ENCODE measurements around the gene CARD11. TPM values are rescaled to one million over a fixed set of nuclear protein-coding genes. Genes with fewer than 3 reads are reported as not detected.
"Not testable (repeated sequence)": the region's sequence is repeated elsewhere in the genome, so short reads cannot be mapped to it uniquely, and the experiment has no call there.

The CARD11 gene
- polyA plus RNA-seq, 1 of the 3 experiments (the other 2 are of a cell fraction) = not detected

- TF ChIP-seq IRF3 (IDR thresholded peaks at IDR 0.05; ENCODE audit: low read depth, low read length) (no peak), SIN3A (IDR thresholded peaks at IDR 0.05; ENCODE audit: borderline replicate concordance, low read depth, low read length) (no peak), JUND (IDR thresholded peaks at IDR 0.05) (no peak), TEAD4 (IDR thresholded peaks at IDR 0.05; ENCODE audit: borderline replicate concordance, insufficient read depth) (no peak), CTCF (IDR thresholded peaks at IDR 0.05) (no peak)
Observed at GRCh38 chr7:2959103-2959680, 84.5 kb downstream of the CARD11 start (continued).

- Histone ChIP-seq H3K4me1 (ENCODE audit: control insufficient read depth in 1 of 2, insufficient read depth in 2 of 2, low read depth in 1 of 2, low read length in 1 of 2) (no peaks in the 10 kb centered on the region; a peak in 1 of 4 replicates), H3K27ac (ENCODE audit: low read depth in 2 of 2, low read length in 1 of 2) (no peak overlapping the region), H3K9me2 (no peaks in the 10 kb centered on the region), H3K79me2 (ENCODE audit: insufficient read depth) (no peaks in the 10 kb centered on the region), H3K9me3 (no peaks in the 10 kb centered on the region), H4K20me1 (ENCODE audit: insufficient read depth) (no peaks in the 10 kb centered on the region), H3K27me3 (ENCODE audit: insufficient read depth) (no peaks in the 10 kb centered on the region), H2AFZ (ENCODE audit: low read depth) (no peak overlapping the region), H3K4me3 (ENCODE audit: low read depth in 2 of 2, low read length in 1 of 2) (no peak overlapping the region), H3K4me2 (no peak overlapping the region), H3K9ac (no peak overlapping the region), H3F3A (replicated peaks; ENCODE audit: insufficient read depth) (no peaks in the 10 kb centered on the region), H3K36me3 (replicated peaks in 1 of 2; ENCODE audit: control insufficient read depth in 1 of 2, insufficient read depth in 2 of 2, low read length in 1 of 2) (no peaks in the 10 kb centered on the region)
- no peak for TF ChIP-seq RFX5 (IDR thresholded peaks at IDR 0.05; ENCODE audit: low read length)
- no peak for TF ChIP-seq TCF12 (IDR thresholded peaks at IDR 0.05)
- TF ChIP-seq JUND (IDR thresholded peaks at IDR 0.05) = no peak
- 67% methylated on average over 15 of the region's 15 CpGs for WGBS (ENCODE audit: low lambda C conversion rate)
- ChIA-PET CTCF (interaction anchor here (1.4 kb wide), 1 partner anchor 15 kb away, joined by 3 read pairs; no protein-coding TSS in a partner anchor), POLR2A (no interaction called here)
- no peak for DNase-seq
Observed at GRCh38 chr7:2958416-2959102, 85.1 kb downstream of the CARD11 start.

- DNase-seq; H3K4me3 ChIP-seq (ENCODE audit: low read depth in 2 of 2, low read length in 1 of 2); POLR2A ChIA-PET; H2AFZ ChIP-seq (ENCODE audit: low read depth); H3K36me3 ChIP-seq (replicated peaks in 1 of 2; ENCODE audit: control insufficient read depth in 1 of 2, insufficient read depth in 2 of 2, low read length in 1 of 2); H3K27me3 ChIP-seq (ENCODE audit: insufficient read depth); H3K4me2 ChIP-seq; H3F3A ChIP-seq (replicated peaks; ENCODE audit: insufficient read depth); H3K27ac ChIP-seq (ENCODE audit: low read depth in 2 of 2, low read length in 1 of 2); H3K9me3 ChIP-seq; H3K79me2 ChIP-seq (ENCODE audit: insufficient read depth); H4K20me1 ChIP-seq (ENCODE audit: insufficient read depth); H3K4me1 ChIP-seq (ENCODE audit: control insufficient read depth in 1 of 2, insufficient read depth in 2 of 2, low read depth in 1 of 2, low read length in 1 of 2); H3K9me2 ChIP-seq; H3K9ac ChIP-seq: not testable (repeated sequence)
- 41% methylated on average over 5 of the region's 5 CpGs for WGBS (ENCODE audit: low lambda C conversion rate)
- CTCF ChIA-PET = interaction anchor here (1.2 kb wide), 2 partner anchors 36 to 132 kb away, joined by 3 to 6 read pairs; no protein-coding TSS in a partner anchor
Observed at GRCh38 chr7:2957369-2957727, 86.3 kb downstream of the CARD11 start.

Data from SK-N-SH (cell line).